ENCODE data around the gene CCDC15.

The CCDC15 gene

DNA sequence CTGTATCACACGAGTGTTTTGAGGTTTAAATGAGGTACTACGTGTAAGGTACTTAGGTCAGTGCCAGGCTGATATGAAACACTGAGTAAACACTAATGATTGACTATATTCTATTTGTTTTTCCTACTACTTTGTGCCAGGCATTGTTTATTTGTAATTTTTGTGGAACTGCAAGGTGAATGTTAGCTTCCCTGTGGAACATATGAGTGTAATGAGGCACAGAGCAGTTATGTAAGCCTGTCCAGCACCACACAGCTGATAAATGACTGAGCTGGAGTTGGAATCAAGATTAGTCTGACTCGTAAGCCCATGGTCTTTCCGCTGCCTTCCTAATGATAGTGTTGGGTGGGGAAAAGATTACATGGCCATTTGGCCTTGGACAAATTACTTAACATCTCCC lies 115.0 kb downstream of the CCDC15 start:
- no peak overlapping the region for H3K4me3 ChIP-seq (ENCODE audit: low read depth, low read length)
- TF ChIP-seq CTCF (IDR thresholded peaks at IDR 0.05; ENCODE audit: low read depth, low read length) = no peak

DNA sequence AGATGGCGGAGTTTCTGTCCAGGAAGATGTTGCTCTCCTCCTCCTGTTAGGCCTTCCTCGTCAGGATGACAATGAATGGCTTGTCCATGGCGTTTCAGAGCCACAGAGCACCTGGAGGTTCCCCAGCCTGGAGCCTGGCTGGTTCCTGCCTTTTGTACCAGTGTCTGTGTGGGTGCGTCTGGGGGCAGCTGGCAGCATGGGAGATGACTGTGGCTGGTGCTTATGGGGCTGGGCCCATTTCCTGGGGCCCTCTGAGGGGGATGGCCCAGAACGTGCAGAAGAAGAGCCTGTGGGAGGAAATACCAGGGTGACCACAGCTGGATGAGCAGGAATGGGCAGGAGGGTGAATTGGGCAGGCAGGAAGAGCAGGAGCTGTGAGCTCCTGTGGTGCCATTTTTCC lies 115.8 kb downstream of the CCDC15 start:
- H3K4me3 ChIP-seq (ENCODE audit: low read depth, low read length) = no peak overlapping the region
- no peak for TF ChIP-seq CTCF (IDR thresholded peaks at IDR 0.05; ENCODE audit: low read depth, low read length)

GRCh38 chr11:125070699-125071254 lies 116.8 kb downstream of the CCDC15 start:
- no peak overlapping the region for H3K4me3 ChIP-seq (ENCODE audit: low read depth, low read length)
- no peak for TF ChIP-seq CTCF (IDR thresholded peaks at IDR 0.05; ENCODE audit: low read depth, low read length)

DNA sequence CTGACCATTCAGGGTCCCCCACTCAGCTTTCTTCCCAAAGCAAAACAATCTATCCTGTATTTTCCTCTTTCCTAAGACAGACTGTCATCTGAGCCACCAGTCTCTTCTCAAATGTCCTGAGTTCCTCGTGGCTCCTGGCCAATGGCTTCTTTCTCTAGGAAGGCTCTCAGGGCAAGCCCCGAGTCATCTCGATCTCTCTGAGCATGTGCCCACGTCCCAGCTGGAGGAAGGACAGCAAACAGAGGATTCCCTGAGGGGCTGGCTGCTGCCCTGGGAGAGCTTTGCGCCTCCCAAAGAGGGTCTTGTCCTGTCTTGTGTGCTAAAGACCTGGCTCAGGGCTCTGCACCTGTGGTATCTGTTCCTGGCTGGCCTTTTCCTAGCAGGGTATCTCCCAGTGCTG lies 117.4 kb downstream of the CCDC15 start:
- TF ChIP-seq CTCF (IDR thresholded peaks at IDR 0.05; ENCODE audit: low read depth, low read length) = no peak
- H3K4me3 ChIP-seq (ENCODE audit: low read depth, low read length) = no peak overlapping the region

DNA sequence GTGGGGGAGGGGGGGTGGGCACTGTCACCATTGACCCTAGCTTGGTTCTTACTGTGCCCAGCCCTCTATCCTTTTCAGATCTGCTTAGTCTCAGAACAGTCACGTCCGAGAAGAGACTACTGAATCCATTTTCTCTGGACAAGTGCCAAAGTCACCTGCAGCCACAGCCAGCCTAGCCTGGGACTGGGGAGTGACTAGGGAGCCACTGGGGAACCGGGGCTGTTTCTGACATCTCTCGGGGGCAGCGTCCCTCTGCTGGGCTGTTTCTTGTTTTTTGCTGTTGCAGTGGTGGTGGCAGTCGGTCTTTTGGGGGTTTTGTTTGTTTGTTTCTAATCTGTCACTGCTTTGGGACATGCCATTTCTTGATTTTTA lies 117.8 kb downstream of the CCDC15 start:
- TF ChIP-seq CTCF (IDR thresholded peaks at IDR 0.05; ENCODE audit: low read depth, low read length) = no peak
- no peak overlapping the region for H3K4me3 ChIP-seq (ENCODE audit: low read depth, low read length)

- no peak overlapping the region for H3K4me3 ChIP-seq (ENCODE audit: low read depth, low read length)
- TF ChIP-seq CTCF (IDR thresholded peaks at IDR 0.05; ENCODE audit: low read depth, low read length) = no peak
Observed at GRCh38 chr11:125072218-125072960, 118.4 kb downstream of the CCDC15 start.

DNA sequence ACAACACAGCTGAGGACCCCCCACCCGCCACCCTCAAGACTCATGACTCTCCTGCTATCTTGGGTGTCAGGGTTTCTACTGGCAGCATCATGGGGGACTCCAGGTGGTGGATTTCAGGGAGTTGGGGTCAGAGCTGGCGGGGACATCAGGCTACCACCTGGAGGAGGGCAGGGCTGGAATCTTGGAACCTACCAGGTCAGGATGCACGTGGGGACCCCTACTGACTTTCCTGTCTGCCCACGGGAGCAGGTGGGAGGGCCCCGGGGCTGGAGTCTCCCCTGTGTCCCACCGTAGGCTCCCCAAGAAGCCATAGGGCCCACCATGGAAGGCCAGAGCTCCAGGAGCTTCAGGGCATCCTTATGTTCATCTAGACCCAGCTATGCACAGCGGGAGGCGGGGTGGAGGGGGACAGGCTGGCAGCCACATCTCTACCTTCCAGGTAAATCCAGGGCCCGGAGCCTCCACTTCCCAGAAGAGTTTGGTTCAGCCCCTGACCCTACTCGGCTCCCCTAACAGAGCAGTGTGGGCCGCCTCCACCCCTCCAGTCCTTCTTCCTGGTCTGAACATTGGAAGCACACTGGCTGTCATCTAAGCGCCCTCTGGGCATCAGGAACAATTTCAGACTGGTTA lies 119.1 kb downstream of the CCDC15 start:
- no peak for TF ChIP-seq CTCF (IDR thresholded peaks at IDR 0.05; ENCODE audit: low read depth, low read length)
- H3K4me3 ChIP-seq (ENCODE audit: low read depth, low read length) = no peak overlapping the region
